Measurements from ENCODE around the gene PHACTR3.

The PHACTR3 gene

GRCh38 chr20:59705651-59706399, 101.5 kb downstream of the PHACTR3 start:
- H3K4me3 ChIP-seq (ENCODE audit: low read depth, low read length): no peak overlapping the region
- DNase-seq (ENCODE audit: low read depth): no peak
- no peak for TF ChIP-seq CTCF (conservative IDR thresholded peaks at IDR 0.05; ENCODE audit: low read depth, low read length)

- H3K4me3 ChIP-seq (ENCODE audit: low read depth, low read length): no peak overlapping the region
- DNase-seq (ENCODE audit: low read depth): no peak
- TF ChIP-seq CTCF (conservative IDR thresholded peaks at IDR 0.05; ENCODE audit: low read depth, low read length): no peak
Measured at GRCh38 chr20:59706400-59706693, 102.0 kb downstream of the PHACTR3 start.

GRCh38 chr20:59708326-59708725, 104.0 kb downstream of the PHACTR3 start:
- DNase-seq (ENCODE audit: low read depth): no peak
- H3K4me3 ChIP-seq (ENCODE audit: low read depth, low read length): no peak overlapping the region
- TF ChIP-seq CTCF (conservative IDR thresholded peaks at IDR 0.05; ENCODE audit: low read depth, low read length): no peak

GRCh38 chr20:59709636-59710035, 105.3 kb downstream of the PHACTR3 start:
- H3K4me3 ChIP-seq (ENCODE audit: low read depth, low read length): no peak overlapping the region
- no peak for DNase-seq (ENCODE audit: low read depth)
- no peak for TF ChIP-seq CTCF (conservative IDR thresholded peaks at IDR 0.05; ENCODE audit: low read depth, low read length)

- TF ChIP-seq CTCF (conservative IDR thresholded peaks at IDR 0.05; ENCODE audit: low read depth, low read length): no peak
- no peak overlapping the region for H3K4me3 ChIP-seq (ENCODE audit: low read depth, low read length)
- DNase-seq (ENCODE audit: low read depth): no peak
Measured at GRCh38 chr20:59718071-59718470, 113.7 kb downstream of the PHACTR3 start.

GRCh38 chr20:59718751-59719150, 114.4 kb downstream of the PHACTR3 start:
- no peak for DNase-seq (ENCODE audit: low read depth)
- no peak overlapping the region for H3K4me3 ChIP-seq (ENCODE audit: low read depth, low read length)
- TF ChIP-seq CTCF (conservative IDR thresholded peaks at IDR 0.05; ENCODE audit: low read depth, low read length): no peak

- no peak overlapping the region for H3K4me3 ChIP-seq (ENCODE audit: low read depth, low read length)
- no peak for TF ChIP-seq CTCF (conservative IDR thresholded peaks at IDR 0.05; ENCODE audit: low read depth, low read length)
- DNase-seq (ENCODE audit: low read depth): no peak
Measured at GRCh38 chr20:59720013-59720412, 115.7 kb downstream of the PHACTR3 start.

All from choroid plexus epithelial cell (primary cell).